Iris pigment epithelial cell (primary cell): ENCODE measurements around the gene ASIC5.
"Not testable (repeated sequence)": the region's sequence is repeated elsewhere in the genome, so short reads cannot be mapped to it uniquely, and the experiment has no call there.

ENCODE experiments used
- DNase-seq: peaks from one replicate; pipeline ENCODE4 v3.0.0-alpha.2; 2011; ENCODE audit warnings: low read depth

Gene ASIC5

GRCh38 chr4:155866177-155866576 lies at the start of gene ASIC5:
Gene ASIC5, minus strand, starts transcription at chr4:155866277. Its CDS starts 51 bp downstream, at chr4:155866226.
- no peak for DNase-seq

GRCh38 chr4:155914782-155915181 lies 48.7 kb upstream of the ASIC5 start:
- peak; percentile 2 for DNase-seq

- DNase-seq: peak; percentile 43
These were observed 45.8 kb upstream of the ASIC5 start for GRCh38 chr4:155911905-155912304.

GRCh38 chr4:155909615-155910226 lies 43.6 kb upstream of the ASIC5 start:
- DNase-seq: no peak

- peak; percentile 20 for DNase-seq
These were observed 42.4 kb upstream of the ASIC5 start for GRCh38 chr4:155908187-155909139.

GRCh38 chr4:155907556-155907955 lies 41.5 kb upstream of the ASIC5 start:
- DNase-seq: no peak

GRCh38 chr4:155906554-155907247 lies 40.6 kb upstream of the ASIC5 start:
- peak; percentile 98 for DNase-seq

GRCh38 chr4:155904331-155904730 lies 38.3 kb upstream of the ASIC5 start:
- no peak for DNase-seq

- DNase-seq: no peak
These were observed 37.4 kb upstream of the ASIC5 start, which contains the start of gene TDO2 for GRCh38 chr4:155903453-155903852. Gene TDO2, plus strand, starts transcription at chr4:155903696. Its CDS starts 63 bp downstream, at chr4:155903759.

GRCh38 chr4:155901013-155901412 lies 34.9 kb upstream of the ASIC5 start:
- DNase-seq: no peak

GRCh38 chr4:155900381-155900780 lies 34.3 kb upstream of the ASIC5 start:
- peak; percentile 61 for DNase-seq

GRCh38 chr4:155899891-155900290 lies 33.8 kb upstream of the ASIC5 start:
- DNase-seq: no peak

- DNase-seq: not testable (repeated sequence)
These were observed 32.3 kb upstream of the ASIC5 start for GRCh38 chr4:155898371-155898770.

GRCh38 chr4:155891058-155891457 lies 25.0 kb upstream of the ASIC5 start:
- no peak for DNase-seq

GRCh38 chr4:155889946-155890345 lies 23.9 kb upstream of the ASIC5 start:
- no peak for DNase-seq

GRCh38 chr4:155889031-155889793 lies 23.1 kb upstream of the ASIC5 start:
- DNase-seq: peak; percentile 94

- no peak for DNase-seq
These were observed 21.9 kb upstream of the ASIC5 start for GRCh38 chr4:155887847-155888570.

- no peak for DNase-seq
These were observed 21.0 kb upstream of the ASIC5 start for GRCh38 chr4:155887045-155887444.

- DNase-seq: no peak
These were observed 19.6 kb upstream of the ASIC5 start for GRCh38 chr4:155885666-155886065.

GRCh38 chr4:155883895-155884294 lies 17.8 kb upstream of the ASIC5 start:
- DNase-seq: no peak

- no peak for DNase-seq
These were observed 15.5 kb upstream of the ASIC5 start for GRCh38 chr4:155881555-155881954.
